ENCODE results near the gene TIAM1.

TIAM1 gene

DNA sequence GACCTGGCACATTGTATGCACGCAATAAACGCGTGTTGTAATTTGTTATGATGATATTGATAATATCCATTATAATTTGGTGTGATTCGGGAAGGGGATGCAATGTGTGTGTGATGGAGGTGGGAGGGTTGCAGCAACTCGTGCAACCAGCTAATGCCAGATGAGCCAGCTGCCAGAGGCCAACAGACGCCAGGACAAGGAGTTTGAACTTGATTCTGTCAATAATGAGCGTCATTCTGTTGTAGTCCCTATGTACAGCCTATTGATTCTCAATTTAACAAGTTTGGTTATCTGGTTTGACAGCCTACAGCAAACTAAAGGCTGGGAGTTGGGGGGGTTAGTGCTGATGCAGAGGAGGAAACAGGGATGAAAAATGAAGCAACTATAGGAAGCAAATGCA, 35.5 kb downstream of the TIAM1 start:
- no peaks in the 10 kb centered on the region for H3K27me3 ChIP-seq (ENCODE audit: insufficient read depth, low read length)

DNA sequence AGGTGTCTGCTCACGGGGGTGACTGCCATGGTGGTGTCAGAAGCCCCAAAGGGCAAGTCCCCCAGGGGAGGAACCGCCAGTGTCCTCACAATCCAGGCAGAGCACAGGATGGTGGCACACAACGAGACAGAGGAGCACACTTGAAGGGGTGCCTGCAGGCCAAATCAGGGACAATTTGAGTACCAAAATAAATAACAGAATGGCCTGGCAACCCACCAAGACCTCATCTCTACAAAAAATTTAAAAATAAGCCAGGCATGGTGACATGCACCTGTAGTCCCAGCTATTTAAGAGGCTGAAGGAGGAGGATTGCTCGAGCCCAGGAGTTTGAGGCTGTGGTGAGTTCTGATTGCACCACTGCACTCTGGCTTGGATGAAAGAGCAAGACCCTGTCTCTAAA, 38.2 kb downstream of the TIAM1 start:
- H3K36me3 ChIP-seq (ENCODE audit: insufficient read depth, low read length) = no peaks in the 10 kb centered on the region
- H3K27me3 ChIP-seq (ENCODE audit: insufficient read depth, low read length) = no peaks in the 10 kb centered on the region
- H3K9me3 ChIP-seq (ENCODE audit: low read length) = no peaks in the 10 kb centered on the region
- no peak overlapping the region for H2AFZ ChIP-seq (ENCODE audit: low read depth, low read length)
- H3K4me3 ChIP-seq (ENCODE audit: low read length) = no peak overlapping the region
- H3K4me1 ChIP-seq (ENCODE audit: insufficient read depth, low read length) = peaks cover 8% of the 10 kb centered on the region

More for the DNA sequence above, 35.5 kb downstream of the TIAM1 start:
- Histone ChIP-seq H3K36me3 (ENCODE audit: insufficient read depth, low read length) (no peaks in the 10 kb centered on the region), H2AFZ (ENCODE audit: low read depth, low read length) (no peak overlapping the region), H3K4me1 (ENCODE audit: insufficient read depth, low read length) (peaks cover 8% of the 10 kb centered on the region), H3K4me3 (ENCODE audit: low read length) (no peak overlapping the region), H3K9me3 (ENCODE audit: low read length) (no peaks in the 10 kb centered on the region)

DNA sequence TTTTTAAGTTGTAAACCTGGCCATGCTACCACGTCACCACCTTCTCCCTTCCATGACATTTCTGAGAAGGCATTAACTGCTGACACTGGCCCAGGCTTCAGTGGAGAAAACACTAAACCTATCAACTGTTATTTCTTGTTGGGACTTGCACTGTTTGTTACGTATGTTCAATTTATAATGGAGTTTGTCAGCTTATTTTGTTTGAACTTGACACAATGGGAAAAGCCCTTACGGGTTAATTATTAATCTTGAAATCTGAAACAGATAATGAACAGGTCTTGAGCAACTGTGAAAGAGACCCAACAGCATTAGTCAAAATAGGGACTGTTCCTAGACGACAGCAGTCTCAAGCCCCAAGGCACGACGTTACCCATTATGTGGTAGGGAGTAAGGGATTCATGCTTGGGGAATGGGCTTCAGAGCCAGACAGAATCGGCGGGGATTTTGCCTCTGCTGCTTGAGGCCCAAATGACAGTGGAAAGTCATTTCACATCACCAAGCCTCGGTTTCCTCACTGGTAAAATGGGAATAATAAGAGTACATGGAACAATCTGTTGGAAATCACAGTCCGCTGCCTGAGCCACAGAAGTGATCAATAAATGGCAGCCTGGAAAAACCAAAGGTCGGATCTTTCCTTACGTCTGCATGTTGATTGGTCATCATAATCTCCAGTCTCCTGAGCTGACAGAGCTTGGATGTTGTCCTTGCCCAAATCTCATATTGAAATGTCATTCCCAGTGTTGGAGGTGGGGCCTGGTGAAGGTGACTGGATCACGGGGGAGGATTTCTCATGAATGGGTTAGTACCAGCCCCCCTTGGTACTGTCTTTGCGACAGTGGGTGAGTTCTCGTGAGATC, 44.5 kb downstream of the TIAM1 start:
- H3K4me1 ChIP-seq (ENCODE audit: insufficient read depth, low read length) = no peaks in the 10 kb centered on the region
- no peak overlapping the region for H3K4me3 ChIP-seq (ENCODE audit: low read length)
- peaks cover 2% of the 10 kb centered on the region for H3K9me3 ChIP-seq (ENCODE audit: low read length)
- H3K36me3 ChIP-seq (ENCODE audit: insufficient read depth, low read length) = no peaks in the 10 kb centered on the region
- no peaks in the 10 kb centered on the region for H3K27me3 ChIP-seq (ENCODE audit: insufficient read depth, low read length)
- no peak overlapping the region for H2AFZ ChIP-seq (ENCODE audit: low read depth, low read length)

DNA sequence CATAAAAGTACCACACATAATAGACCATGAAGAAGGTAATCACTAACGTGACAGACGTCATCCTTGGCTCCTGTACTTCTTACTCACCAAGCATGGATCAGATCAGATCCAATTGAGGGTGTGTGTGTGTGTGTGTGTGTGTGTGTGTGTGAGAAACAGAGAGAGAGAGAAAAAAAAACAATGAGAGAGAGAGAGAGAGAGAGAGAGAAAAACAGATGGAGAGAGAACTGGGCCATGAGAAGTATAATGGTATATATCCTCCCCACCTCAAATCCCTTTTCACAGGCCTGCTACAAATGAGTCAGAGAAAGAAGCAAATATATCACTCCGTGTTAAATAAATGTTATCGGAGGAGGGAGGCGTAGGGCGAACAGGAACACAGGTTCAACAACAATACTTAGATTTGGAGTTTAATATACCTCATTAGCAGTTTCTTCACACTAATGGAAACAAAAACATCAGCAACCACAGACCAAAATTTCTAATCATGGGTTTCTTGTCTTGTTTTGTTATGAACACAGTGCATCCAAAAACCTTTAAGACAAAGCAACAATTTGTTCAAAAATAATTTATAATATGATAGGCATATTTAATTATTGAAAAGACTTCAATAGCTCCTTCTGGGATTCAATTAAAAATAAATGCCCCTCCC, 45.3 kb downstream of the TIAM1 start:
- no peak overlapping the region for H3K4me3 ChIP-seq (ENCODE audit: low read length)
- H3K9me3 ChIP-seq (ENCODE audit: low read length) = peaks cover 2% of the 10 kb centered on the region
- no peaks in the 10 kb centered on the region for H3K36me3 ChIP-seq (ENCODE audit: insufficient read depth, low read length)
- peaks cover 7% of the 10 kb centered on the region for H3K4me1 ChIP-seq (ENCODE audit: insufficient read depth, low read length)
- no peaks in the 10 kb centered on the region for H3K27me3 ChIP-seq (ENCODE audit: insufficient read depth, low read length)
- H2AFZ ChIP-seq (ENCODE audit: low read depth, low read length) = no peak overlapping the region

DNA sequence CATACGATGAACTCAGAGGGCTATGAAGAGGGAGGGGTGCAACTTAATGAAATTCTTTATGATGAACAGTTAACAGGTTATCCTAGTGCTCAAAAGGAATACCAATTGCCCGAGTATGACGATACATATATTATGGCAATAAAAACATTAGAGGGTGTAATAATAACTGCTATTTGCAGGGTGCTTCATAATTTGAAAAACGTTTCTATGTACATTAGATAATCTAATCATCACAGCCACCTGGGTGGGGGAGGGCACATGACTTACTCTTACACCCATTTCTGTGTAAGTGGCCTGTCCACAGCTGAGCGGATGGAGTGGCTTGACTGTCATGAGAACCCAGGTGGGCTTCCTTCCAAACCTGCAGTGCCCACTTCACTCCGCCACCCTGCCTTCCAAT, 46.3 kb downstream of the TIAM1 start:
- Histone ChIP-seq H3K27me3 (ENCODE audit: insufficient read depth, low read length) (no peaks in the 10 kb centered on the region), H3K4me3 (ENCODE audit: low read length) (no peak overlapping the region), H2AFZ (ENCODE audit: low read depth, low read length) (no peak overlapping the region), H3K9me3 (ENCODE audit: low read length) (peaks cover 2% of the 10 kb centered on the region), H3K4me1 (ENCODE audit: insufficient read depth, low read length) (peaks cover 7% of the 10 kb centered on the region), H3K36me3 (ENCODE audit: insufficient read depth, low read length) (no peaks in the 10 kb centered on the region)

DNA sequence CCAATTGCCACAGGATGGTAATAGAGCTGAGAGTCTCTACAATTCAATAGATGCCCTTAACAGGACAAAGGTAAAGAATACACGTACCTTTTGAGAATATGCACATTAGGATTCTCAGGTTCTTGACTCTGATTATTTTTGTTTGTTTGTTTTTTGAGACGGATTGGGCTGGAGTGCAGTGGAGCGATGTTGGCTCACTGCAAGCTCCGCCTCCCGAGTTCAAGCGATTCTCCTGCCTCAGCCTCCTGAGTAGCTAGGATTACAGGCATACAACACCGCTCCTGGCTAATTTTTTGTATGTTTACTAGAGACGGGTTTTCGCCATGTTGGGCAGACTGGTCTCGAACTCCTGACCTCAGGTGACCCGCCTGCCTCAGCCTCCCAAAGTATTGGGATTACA, 48.4 kb downstream of the TIAM1 start:
- Histone ChIP-seq H3K9me3 (ENCODE audit: low read length) (peaks cover 2% of the 10 kb centered on the region), H3K27me3 (ENCODE audit: insufficient read depth, low read length) (no peaks in the 10 kb centered on the region), H3K4me1 (ENCODE audit: insufficient read depth, low read length) (peaks cover 7% of the 10 kb centered on the region), H3K4me3 (ENCODE audit: low read length) (no peak overlapping the region), H2AFZ (ENCODE audit: low read depth, low read length) (no peak overlapping the region), H3K36me3 (ENCODE audit: insufficient read depth, low read length) (no peaks in the 10 kb centered on the region)

DNA sequence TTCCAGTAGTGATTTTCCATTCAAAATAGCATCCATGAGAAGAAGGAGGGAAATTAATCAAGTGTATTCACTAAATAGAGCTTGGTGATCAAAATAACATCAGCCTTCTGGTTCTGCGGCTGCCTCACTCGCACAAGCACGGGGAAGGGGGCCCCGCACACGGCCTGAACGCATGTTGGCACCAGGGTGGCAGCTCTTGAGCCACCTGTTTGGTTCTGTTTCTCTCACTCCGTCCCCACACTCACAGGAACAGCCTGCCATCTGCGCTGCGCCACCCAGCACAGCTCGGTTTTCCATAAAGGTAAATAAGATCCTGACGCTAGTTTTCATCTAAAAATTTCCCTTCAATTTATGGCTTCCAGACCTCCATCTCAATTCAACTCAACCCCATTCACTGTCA, 49.4 kb downstream of the TIAM1 start:
- Histone ChIP-seq H3K9me3 (ENCODE audit: low read length) (peaks cover 2% of the 10 kb centered on the region), H3K4me3 (ENCODE audit: low read length) (no peak overlapping the region), H2AFZ (ENCODE audit: low read depth, low read length) (no peak overlapping the region), H3K27me3 (ENCODE audit: insufficient read depth, low read length) (no peaks in the 10 kb centered on the region), H3K4me1 (ENCODE audit: insufficient read depth, low read length) (peaks cover 7% of the 10 kb centered on the region), H3K36me3 (ENCODE audit: insufficient read depth, low read length) (no peaks in the 10 kb centered on the region)

DNA sequence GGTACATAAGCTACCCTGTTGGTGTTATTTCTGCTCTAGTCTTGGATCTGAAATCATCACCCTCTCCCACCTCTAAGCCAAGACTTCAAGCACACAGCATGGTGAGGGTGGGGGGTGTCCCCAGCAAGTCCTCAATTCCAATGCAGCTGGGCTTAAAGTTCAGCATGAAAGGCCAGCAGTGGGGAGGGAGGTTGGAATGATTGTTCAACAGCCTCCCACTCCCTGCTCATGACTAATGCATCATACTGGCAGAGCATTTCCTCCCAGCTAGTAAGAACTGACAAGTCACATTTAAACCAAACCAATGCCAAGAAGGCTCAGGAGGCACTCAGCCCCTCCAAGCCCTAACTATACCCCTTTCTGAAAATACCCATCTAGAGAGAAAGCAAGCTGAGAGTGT, 50.1 kb downstream of the TIAM1 start:
- H3K36me3 ChIP-seq (ENCODE audit: insufficient read depth, low read length) = no peaks in the 10 kb centered on the region
- no peak overlapping the region for H2AFZ ChIP-seq (ENCODE audit: low read depth, low read length)
- H3K4me1 ChIP-seq (ENCODE audit: insufficient read depth, low read length) = peaks cover 7% of the 10 kb centered on the region
- no peak overlapping the region for H3K4me3 ChIP-seq (ENCODE audit: low read length)
- H3K27me3 ChIP-seq (ENCODE audit: insufficient read depth, low read length) = no peaks in the 10 kb centered on the region
- peaks cover 2% of the 10 kb centered on the region for H3K9me3 ChIP-seq (ENCODE audit: low read length)

DNA sequence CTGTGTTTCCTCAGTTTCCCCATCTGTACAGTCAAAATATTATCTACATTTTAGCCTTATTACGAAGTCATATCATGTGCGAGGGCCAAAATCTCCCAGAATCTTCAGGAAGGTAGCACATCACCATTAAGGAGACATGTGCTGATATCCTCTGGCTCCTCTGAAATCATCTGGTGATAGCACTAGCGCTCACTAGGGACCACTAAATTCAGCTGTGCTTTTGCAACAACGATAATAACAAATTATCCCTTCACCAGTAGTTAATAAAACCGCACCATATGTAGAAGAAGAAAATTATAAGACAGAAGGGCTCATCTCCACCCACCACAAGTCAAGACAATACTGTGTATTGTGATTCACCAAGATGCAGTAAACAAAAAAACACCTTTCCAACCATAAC, 53.3 kb downstream of the TIAM1 start:
- no peaks in the 10 kb centered on the region for H3K9me3 ChIP-seq (ENCODE audit: low read length)
- H3K36me3 ChIP-seq (ENCODE audit: insufficient read depth, low read length) = no peaks in the 10 kb centered on the region
- peaks cover 7% of the 10 kb centered on the region for H3K4me1 ChIP-seq (ENCODE audit: insufficient read depth, low read length)
- no peak overlapping the region for H3K4me3 ChIP-seq (ENCODE audit: low read length)
- H3K27me3 ChIP-seq (ENCODE audit: insufficient read depth, low read length) = no peaks in the 10 kb centered on the region
- no peak overlapping the region for H2AFZ ChIP-seq (ENCODE audit: low read depth, low read length)

DNA sequence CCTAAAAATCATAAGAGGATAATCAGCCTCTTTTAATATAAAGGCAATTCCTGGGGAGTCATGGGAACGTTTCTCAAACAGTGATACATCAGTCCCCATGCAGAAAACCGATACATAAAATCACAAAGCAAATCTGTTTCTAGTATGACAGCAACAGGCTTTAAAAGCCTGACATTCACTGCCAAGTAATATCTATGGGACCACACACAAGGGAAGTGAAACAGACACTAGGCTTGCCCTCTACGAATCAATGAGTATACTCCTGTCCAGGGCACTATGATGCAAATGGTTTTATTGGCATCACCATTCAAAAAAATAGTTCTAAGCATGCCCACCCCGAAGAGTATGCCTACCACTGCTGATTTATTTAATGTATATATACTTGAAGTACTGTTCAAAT, 54.4 kb downstream of the TIAM1 start:
- H2AFZ ChIP-seq (ENCODE audit: low read depth, low read length) = no peak overlapping the region
- H3K4me1 ChIP-seq (ENCODE audit: insufficient read depth, low read length) = peaks cover 7% of the 10 kb centered on the region
- H3K36me3 ChIP-seq (ENCODE audit: insufficient read depth, low read length) = no peaks in the 10 kb centered on the region
- no peak overlapping the region for H3K4me3 ChIP-seq (ENCODE audit: low read length)
- no peaks in the 10 kb centered on the region for H3K9me3 ChIP-seq (ENCODE audit: low read length)
- H3K27me3 ChIP-seq (ENCODE audit: insufficient read depth, low read length) = no peaks in the 10 kb centered on the region

DNA sequence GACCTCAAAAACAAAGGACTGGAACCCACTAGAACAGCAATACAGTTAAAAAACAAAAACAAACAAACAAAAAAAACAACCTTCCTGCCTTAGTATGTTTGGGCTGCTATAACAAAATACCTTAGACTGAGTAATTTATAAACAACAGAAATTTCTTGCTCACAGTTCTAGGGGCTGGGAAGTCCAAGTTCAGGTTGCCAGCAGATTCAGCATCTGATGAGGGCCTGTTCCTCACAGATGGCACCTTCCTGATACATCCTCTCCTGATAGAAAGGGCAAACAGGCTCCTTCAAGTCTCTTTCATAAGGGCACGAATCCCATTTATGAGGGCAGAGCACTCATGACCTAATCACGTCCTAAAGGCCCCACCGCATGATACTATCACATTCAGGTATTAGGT, 55.9 kb downstream of the TIAM1 start:
- no peak overlapping the region for H3K4me3 ChIP-seq (ENCODE audit: low read length)
- H3K36me3 ChIP-seq (ENCODE audit: insufficient read depth, low read length) = no peaks in the 10 kb centered on the region
- no peak overlapping the region for H2AFZ ChIP-seq (ENCODE audit: low read depth, low read length)
- H3K9me3 ChIP-seq (ENCODE audit: low read length) = no peaks in the 10 kb centered on the region
- no peaks in the 10 kb centered on the region for H3K4me1 ChIP-seq (ENCODE audit: insufficient read depth, low read length)
- no peaks in the 10 kb centered on the region for H3K27me3 ChIP-seq (ENCODE audit: insufficient read depth, low read length)

DNA sequence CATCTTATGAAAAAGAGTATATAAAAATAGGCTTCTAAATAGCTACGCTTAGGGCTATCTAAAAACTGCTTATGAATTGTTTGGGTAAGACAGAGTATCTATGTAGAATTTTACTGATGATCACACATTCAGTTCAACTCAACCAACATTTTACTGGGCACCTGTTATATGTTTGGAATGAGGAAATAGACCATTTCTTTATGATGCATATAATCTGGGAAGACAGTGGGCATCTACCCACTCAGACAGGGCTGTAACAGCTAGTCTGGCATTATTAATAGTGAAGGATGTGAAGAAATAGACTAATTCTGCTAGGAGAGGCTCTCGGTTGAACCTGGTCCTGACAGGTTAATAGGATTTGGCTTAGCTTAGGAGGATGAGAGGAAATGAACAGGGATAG, 56.9 kb downstream of the TIAM1 start:
- Histone ChIP-seq H3K9me3 (ENCODE audit: low read length) (no peaks in the 10 kb centered on the region), H2AFZ (ENCODE audit: low read depth, low read length) (no peak overlapping the region), H3K27me3 (ENCODE audit: insufficient read depth, low read length) (no peaks in the 10 kb centered on the region), H3K4me3 (ENCODE audit: low read length) (no peak overlapping the region), H3K4me1 (ENCODE audit: insufficient read depth, low read length) (no peaks in the 10 kb centered on the region), H3K36me3 (ENCODE audit: insufficient read depth, low read length) (no peaks in the 10 kb centered on the region)

DNA sequence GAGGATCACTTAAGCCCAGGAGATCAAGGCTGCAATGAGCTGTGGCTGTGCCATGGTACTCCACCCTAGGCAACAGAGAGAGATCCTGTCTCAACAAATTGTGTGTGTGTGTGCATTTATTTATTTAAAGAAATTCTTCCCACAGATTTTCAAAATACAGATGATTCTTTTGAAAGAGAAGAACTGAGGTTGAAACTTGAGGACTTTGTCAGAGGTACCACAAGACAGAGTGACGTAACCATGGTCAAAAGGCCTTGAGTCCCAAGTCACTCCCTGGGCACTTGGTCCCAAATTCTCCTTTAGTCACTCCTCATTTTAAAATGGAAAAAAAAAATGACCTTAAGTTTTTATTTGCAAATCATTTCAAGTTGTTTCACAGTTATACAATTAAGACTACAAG, 57.4 kb downstream of the TIAM1 start:
- no peak overlapping the region for H2AFZ ChIP-seq (ENCODE audit: low read depth, low read length)
- no peaks in the 10 kb centered on the region for H3K27me3 ChIP-seq (ENCODE audit: insufficient read depth, low read length)
- no peaks in the 10 kb centered on the region for H3K9me3 ChIP-seq (ENCODE audit: low read length)
- no peak overlapping the region for H3K4me3 ChIP-seq (ENCODE audit: low read length)
- H3K4me1 ChIP-seq (ENCODE audit: insufficient read depth, low read length) = no peaks in the 10 kb centered on the region
- no peaks in the 10 kb centered on the region for H3K36me3 ChIP-seq (ENCODE audit: insufficient read depth, low read length)

Data from neuron (in vitro differentiated cells).